ENCODE measurements around the gene COBL. TPM values are rescaled to one million over a fixed set of nuclear protein-coding genes. Genes with fewer than 3 reads are reported as not detected.

Gene COBL
- total RNA-seq, 1 experiment from 2014 or later: 0.39 TPM

- intact Hi-C loops (cut with micrococcal nuclease; ENCODE audit: unreplicated experiment) (no loop called here), in situ Hi-C loops (cut with HindIII; ENCODE audit: low pct_unique_long_range_greater_than_20kb, low sequenced_read_pairs) (no loop called here)
- TF ChIP-seq TCF7L2 (IDR thresholded peaks at IDR 0.05; ENCODE audit: low read depth, low read length): no peak
- no peak for TF ChIP-seq CTCF (IDR thresholded peaks at IDR 0.05)
- no peak for ATAC-seq
- CTCF ChIA-PET: no interaction called here
- H3K4me1 ChIP-seq (ENCODE audit: control insufficient read depth, insufficient read depth, low read length): no peaks in the 10 kb centered on the region
- no peak overlapping the region for H3K27ac ChIP-seq (ENCODE audit: low read length)
- H3K9me3 ChIP-seq (ENCODE audit: control insufficient read depth, insufficient read depth, low read depth, low read length): no peaks in the 10 kb centered on the region
- no peaks in the 10 kb centered on the region for H3K36me3 ChIP-seq (ENCODE audit: control insufficient read depth, insufficient read depth, low read length)
- H3K4me3 ChIP-seq (ENCODE audit: low read depth in 2 of 2, low read length in 2 of 2): no peak overlapping the region
- H3K27me3 ChIP-seq (ENCODE audit: control insufficient read depth, insufficient read depth, low read length): no peaks in the 10 kb centered on the region; the same call in 1 of the 2 replicates
- no TSS peak for BruUV-seq (replicated peaks)
- DNase-seq (ENCODE audit: low read depth, low spot score): no peak
- POLR2A ChIA-PET: no interaction called here
These were observed 11.9 kb downstream of the COBL start for GRCh38 chr7:51304729-51305128.

GRCh38 chr7:51303142-51303525 is 13.5 kb downstream of the COBL start:
- intact Hi-C loops (cut with micrococcal nuclease; ENCODE audit: unreplicated experiment) (no loop called here), in situ Hi-C loops (cut with HindIII; ENCODE audit: low pct_unique_long_range_greater_than_20kb, low sequenced_read_pairs) (no loop called here)
- Histone ChIP-seq H3K9me3 (ENCODE audit: control insufficient read depth, insufficient read depth, low read depth, low read length) (no peaks in the 10 kb centered on the region), H3K4me1 (ENCODE audit: control insufficient read depth, insufficient read depth, low read length) (no peaks in the 10 kb centered on the region), H3K4me3 (ENCODE audit: low read depth in 2 of 2, low read length in 2 of 2) (no peak overlapping the region), H3K27me3 (ENCODE audit: control insufficient read depth, insufficient read depth, low read length) (no peaks in the 10 kb centered on the region; the same call in 1 of the 2 replicates), H3K36me3 (ENCODE audit: control insufficient read depth, insufficient read depth, low read length) (no peaks in the 10 kb centered on the region), H3K27ac (ENCODE audit: low read length) (no peak overlapping the region)
- ATAC-seq (no peak), DNase-seq (ENCODE audit: low read depth, low spot score) (no peak)
- no TSS peak for BruUV-seq (replicated peaks)
- no peak for TF ChIP-seq SIN3A (IDR thresholded peaks at IDR 0.05; ENCODE audit: borderline replicate concordance, insufficient read depth, low read depth, low read length)
- no peak for TF ChIP-seq CTCF (IDR thresholded peaks at IDR 0.05)
- no peak for TF ChIP-seq TCF7L2 (IDR thresholded peaks at IDR 0.05; ENCODE audit: low read depth, low read length)
- no peak for TF ChIP-seq REST (IDR thresholded peaks at IDR 0.05; ENCODE audit: insufficient read depth in 1 of 2, low read depth in 2 of 2, low read length in 1 of 2)
- TF ChIP-seq POLR2AphosphoS5 (IDR thresholded peaks at IDR 0.05; ENCODE audit: low read depth, low read length): no peak
- ChIA-PET POLR2A (no interaction called here), CTCF (no interaction called here)

GRCh38 chr7:51301806-51302205 is 14.8 kb downstream of the COBL start:
- H3K4me1 ChIP-seq (ENCODE audit: control insufficient read depth, insufficient read depth, low read length): no peaks in the 10 kb centered on the region
- no peaks in the 10 kb centered on the region for H3K36me3 ChIP-seq (ENCODE audit: control insufficient read depth, insufficient read depth, low read length)
- in situ Hi-C loops (cut with HindIII; ENCODE audit: low pct_unique_long_range_greater_than_20kb, low sequenced_read_pairs): no loop called here
- TF ChIP-seq CTCF (IDR thresholded peaks at IDR 0.05): no peak
- TF ChIP-seq SIN3A (IDR thresholded peaks at IDR 0.05; ENCODE audit: borderline replicate concordance, insufficient read depth, low read depth, low read length): no peak
- no peak for TF ChIP-seq POLR2AphosphoS5 (IDR thresholded peaks at IDR 0.05; ENCODE audit: low read depth, low read length)
- no peak for TF ChIP-seq REST (IDR thresholded peaks at IDR 0.05; ENCODE audit: insufficient read depth in 1 of 2, low read depth in 2 of 2, low read length in 1 of 2)
- no peak for TF ChIP-seq TCF7L2 (IDR thresholded peaks at IDR 0.05; ENCODE audit: low read depth, low read length)
- DNase-seq (ENCODE audit: low read depth, low spot score) (no peak), ATAC-seq (no peak)
- POLR2A ChIA-PET: no interaction called here
- CTCF ChIA-PET: no interaction called here
- no peak overlapping the region for H3K4me3 ChIP-seq (ENCODE audit: low read depth in 2 of 2, low read length in 2 of 2)
- H3K27ac ChIP-seq (ENCODE audit: low read length): no peak overlapping the region
- intact Hi-C loops (cut with micrococcal nuclease; ENCODE audit: unreplicated experiment): no loop called here
- no peaks in the 10 kb centered on the region for H3K27me3 ChIP-seq (ENCODE audit: control insufficient read depth, insufficient read depth, low read length)
- BruUV-seq (replicated peaks): no TSS peak
- no peaks in the 10 kb centered on the region for H3K9me3 ChIP-seq (ENCODE audit: control insufficient read depth, insufficient read depth, low read depth, low read length)
